Activated CD4-positive, alpha-beta memory T cell treated with anti-CD3 and anti-CD28 coated beads, Interleukin-2, amount 10 ng/mL, durations not matched to agents 7 days and 5 days (primary cell): Measurements from ENCODE around the gene PGGHG. TPM values are rescaled to one million over a fixed set of nuclear protein-coding genes. Genes with fewer than 3 reads are reported as not detected.
A peak's percentile ranks its signal among the peaks of the same experiment; 100 is the strongest.

Experiments used
- CTCF ChIA-PET: fragments of 350-600 bp; sonication (Branson Sonifier 250); formaldehyde crosslinking; loops from one replicate; lab custom pipeline; 2021; ENCODE audit warnings: antibody characterized with exemption, inconsistent platforms; lab: Charles Lee
- POLR2A ChIA-PET: fragments of 350-600 bp; sonication (Branson Sonifier 250); formaldehyde crosslinking; loops from one replicate; lab custom pipeline; 2021; ENCODE audit warnings: antibody characterized with exemption; lab: Charles Lee
- DNase-seq: peaks from one replicate; pipeline ENCODE4 v3.0.0-alpha.2; 2020
- H3K27ac Mint-ChIP-seq: one replicate; pipeline ENCODE4 v1.8.0; 2021; ENCODE audit warnings: mild to moderate bottlenecking, mixed read lengths
- H3K27me3 Mint-ChIP-seq: one replicate; pipeline ENCODE4 v1.8.0; 2021; ENCODE audit warnings: mixed read lengths
- H3K36me3 Mint-ChIP-seq: one replicate; pipeline ENCODE4 v1.8.0; 2021; ENCODE audit warnings: low read depth, mixed read lengths
- H3K4me1 Mint-ChIP-seq: one replicate; pipeline ENCODE4 v1.8.0; 2021; ENCODE audit warnings: mixed read lengths
- H3K4me3 Mint-ChIP-seq: one replicate; pipeline ENCODE4 v1.8.0; 2021; ENCODE audit warnings: mild to moderate bottlenecking, mixed read lengths
- H3K9me3 Mint-ChIP-seq: one replicate; pipeline ENCODE4 v1.8.0; 2021; ENCODE audit warnings: mixed read lengths
- total RNA-seq, 2 experiments: library from RNA; stranded (reverse); gene quantifications; one replicate each; pipeline ENCODE4 v1.2.3, GENCODE V29; 2021

PGGHG gene
- 100 to 1,000 TPM; 113 to 117 TPM for total RNA-seq

DNA sequence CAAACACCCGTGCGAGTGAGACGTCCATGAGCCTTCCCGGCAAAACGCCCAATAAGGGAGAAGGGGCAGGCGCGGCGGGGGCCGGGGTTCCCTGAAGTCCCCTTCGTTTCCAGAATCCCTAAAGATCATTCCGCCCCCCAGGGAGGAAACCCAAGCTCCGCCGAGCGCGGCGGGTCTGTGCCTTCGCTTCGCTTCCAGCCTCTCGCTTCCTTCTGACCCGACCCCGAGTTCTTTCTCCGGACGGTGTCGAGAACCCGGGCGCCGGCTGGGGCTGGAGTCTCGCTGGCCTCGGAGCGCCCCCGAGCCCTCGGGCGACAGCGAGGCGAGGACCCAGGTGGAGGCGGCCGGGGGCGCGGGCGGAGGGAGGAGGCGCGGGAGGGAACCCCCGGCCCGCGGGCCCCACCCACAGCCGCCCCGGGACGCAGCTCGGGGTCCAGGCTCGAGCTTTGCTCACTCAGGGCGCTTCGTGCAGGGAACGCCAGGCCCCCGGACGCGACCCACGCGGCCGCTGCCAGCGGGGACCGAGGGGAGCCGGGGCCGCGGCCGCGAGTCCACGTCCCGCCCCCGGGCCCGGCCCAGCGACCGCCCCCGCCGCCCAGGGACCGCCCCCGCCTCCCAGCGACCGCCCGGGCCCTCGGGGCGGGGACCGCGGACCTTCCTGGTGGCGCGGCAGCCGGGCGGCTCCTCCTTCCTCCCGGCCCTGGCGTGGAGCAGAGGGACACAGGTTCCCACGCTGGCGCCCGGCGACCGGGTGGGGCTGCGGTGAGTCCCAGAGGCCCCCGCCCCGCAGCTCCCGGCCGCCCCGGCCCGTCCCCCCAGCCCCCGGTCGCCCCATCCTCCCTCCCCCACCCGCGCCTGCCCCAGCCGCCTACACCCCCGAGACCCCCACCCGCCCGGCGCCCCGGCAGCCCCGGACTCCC lies at the start of gene PGGHG:
PGGHG (plus strand) TSS at position 649 of the 920 bp plus-strand sequence. CDS start 691 bp downstream, outside the sequence.
- Mint-ChIP-seq H3K4me1 (peaks cover 35% of the 10 kb centered on the region), H3K36me3 (peaks cover 15% of the 10 kb centered on the region), H3K4me3 (peak within 1 kb of the TSS; percentile 95), H3K27me3 (peaks cover 8% of the 10 kb centered on the region), H3K27ac (peak within 1 kb of the TSS; percentile 80), H3K9me3 (no peaks in the 10 kb centered on the region)
- POLR2A ChIA-PET, result interaction anchor here (0.8 to 3.8 kb wide), 15 partner anchors 11 to 247 kb away, joined by 3 to 42 read pairs (median 6); partner anchors contain the start of genes HRAS, IFITM2, NLRP6 and PSMD13
- CTCF ChIA-PET, result no interaction called here
- DNase-seq, result peak; percentile 71

DNA sequence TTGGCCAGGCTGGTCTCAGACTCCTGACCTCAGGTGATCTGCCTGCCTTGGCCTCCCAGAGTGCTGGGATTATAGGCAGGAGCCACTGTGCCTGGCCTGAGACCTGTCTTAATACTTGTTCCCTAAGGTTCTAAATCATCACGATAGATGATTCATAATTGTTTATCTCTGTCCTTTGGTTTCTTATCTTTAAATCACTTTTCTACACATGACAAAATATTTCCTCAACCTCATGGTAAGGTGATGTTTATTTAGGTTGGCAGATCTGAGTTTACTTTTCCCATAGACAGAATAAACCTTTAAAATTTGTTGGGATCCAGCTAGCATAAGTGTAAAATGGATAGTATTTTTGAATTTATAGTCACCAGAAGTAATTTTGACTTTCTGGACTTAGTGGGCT lies 48.6 kb upstream of the PGGHG start:
- DNase-seq, result no peak
- POLR2A ChIA-PET, result interaction anchor here (1.2 to 4.3 kb wide), 2 partner anchors 11 to 32 kb away, joined by 4 to 51 read pairs; partner anchors contain the start of genes BET1L and RIC8A
- no peaks in the 10 kb centered on the region for H3K9me3 Mint-ChIP-seq
- H3K27me3 Mint-ChIP-seq, result no peaks in the 10 kb centered on the region
- H3K4me1 Mint-ChIP-seq, result peaks cover 63% of the 10 kb centered on the region
- H3K27ac Mint-ChIP-seq, result peak overlapping the region; percentile 4
- H3K36me3 Mint-ChIP-seq, result peaks cover 57% of the 10 kb centered on the region
- no peak overlapping the region for H3K4me3 Mint-ChIP-seq
- CTCF ChIA-PET, result interaction anchor here (1.9 to 2.5 kb wide), 2 partner anchors 11 to 33 kb away, joined by 6 to 12 read pairs; partner anchors contain the start of genes BET1L and RIC8A

DNA sequence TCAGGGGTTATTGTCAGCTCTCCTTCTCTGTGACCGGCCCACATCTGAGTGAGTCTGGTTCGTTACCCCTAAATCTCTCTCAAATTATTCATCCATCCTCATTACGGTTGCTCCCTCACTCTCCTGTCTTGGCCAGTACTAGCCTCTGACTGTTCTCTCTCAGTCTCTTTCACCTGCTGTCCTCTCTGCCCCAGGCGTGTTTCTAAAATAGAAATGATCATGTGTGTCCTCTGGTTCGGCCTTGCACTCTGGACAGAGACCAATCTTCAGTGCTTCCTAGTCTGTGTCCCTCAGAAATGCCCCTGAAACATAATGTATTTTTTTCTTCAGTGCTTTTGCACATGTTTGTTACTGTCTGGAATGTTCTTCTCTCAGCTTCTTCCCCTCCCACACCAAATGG lies 47.3 kb upstream of the PGGHG start:
- Mint-ChIP-seq H3K9me3 (no peaks in the 10 kb centered on the region), H3K27me3 (no peaks in the 10 kb centered on the region), H3K27ac (peak overlapping the region; percentile 7), H3K4me3 (no peak overlapping the region), H3K36me3 (peaks cover 68% of the 10 kb centered on the region), H3K4me1 (peaks cover 61% of the 10 kb centered on the region)
- POLR2A ChIA-PET, result interaction anchor here (1.0 kb wide), 1 partner anchor 122 kb away, joined by 3 read pairs; no protein-coding TSS in a partner anchor
- no peak for DNase-seq
- CTCF ChIA-PET, result interaction anchor here (1.4 kb wide), 1 partner anchor 9 kb away, joined by 7 read pairs; no protein-coding TSS in a partner anchor

DNA sequence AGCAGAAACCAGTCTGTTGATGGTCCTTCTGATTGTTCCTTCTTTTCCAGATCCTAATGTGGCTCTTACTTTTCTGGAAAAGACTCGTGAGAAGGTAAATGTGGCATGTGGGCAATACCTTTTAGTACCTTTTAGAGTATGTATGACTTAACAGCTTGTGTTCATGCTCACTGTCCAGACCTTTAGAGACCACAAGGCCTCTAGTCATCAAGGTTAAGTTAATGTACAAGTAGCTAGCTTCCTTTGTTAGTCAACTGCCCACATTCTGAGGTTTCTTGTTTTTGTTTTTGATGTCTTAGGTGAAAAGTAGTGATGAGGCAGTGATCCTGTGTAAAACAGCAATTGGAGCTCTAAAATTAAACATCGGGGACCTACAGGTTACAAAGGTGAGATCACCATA lies 44.5 kb upstream of the PGGHG start:
- H3K36me3 Mint-ChIP-seq, result peaks cover 85% of the 10 kb centered on the region
- POLR2A ChIA-PET, result interaction anchor here (1.2 kb wide), 1 partner anchor 29 kb away, joined by 3 read pairs; no protein-coding TSS in a partner anchor
- H3K4me3 Mint-ChIP-seq, result no peak overlapping the region
- no peaks in the 10 kb centered on the region for H3K9me3 Mint-ChIP-seq
- CTCF ChIA-PET, result interaction anchor here (0.7 kb wide), 1 partner anchor 33 kb away, joined by 3 read pairs; no protein-coding TSS in a partner anchor
- no peaks in the 10 kb centered on the region for H3K27me3 Mint-ChIP-seq
- peak overlapping the region; percentile 61 for H3K27ac Mint-ChIP-seq
- no peak for DNase-seq
- peaks cover 43% of the 10 kb centered on the region for H3K4me1 Mint-ChIP-seq

DNA sequence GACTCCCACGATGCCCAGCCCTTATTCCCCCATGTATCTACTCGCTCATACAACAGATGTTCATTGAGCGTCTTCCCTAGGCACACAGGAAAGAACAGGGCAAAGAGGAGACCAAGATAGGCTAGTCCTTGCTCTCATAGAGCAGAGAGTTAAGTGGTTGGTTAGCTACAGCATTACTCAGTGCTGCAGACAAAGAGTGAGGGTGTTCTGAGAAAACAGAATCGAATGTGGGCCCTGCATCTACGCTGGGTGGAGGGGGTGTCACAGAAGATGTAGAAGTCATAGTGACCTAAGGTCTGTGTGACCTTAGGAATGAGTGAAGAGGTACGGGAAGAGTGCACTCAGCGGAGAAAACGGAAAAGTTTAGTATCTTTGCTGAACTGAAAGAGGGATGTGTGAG lies 39.9 kb upstream of the PGGHG start:
- peaks cover 19% of the 10 kb centered on the region for H3K4me1 Mint-ChIP-seq
- H3K27ac Mint-ChIP-seq, result no peak overlapping the region
- ChIA-PET CTCF (interaction anchor here (1.3 kb wide), 1 partner anchor 106 kb away, joined by 5 read pairs; no protein-coding TSS in a partner anchor), POLR2A (interaction anchor here (1.1 to 4.8 kb wide), 3 partner anchors 11 to 42 kb away, joined by 3 to 31 read pairs (median 25); partner anchors contain the start of genes BET1L, PSMD13, RIC8A and SIRT3)
- no peaks in the 10 kb centered on the region for H3K27me3 Mint-ChIP-seq
- DNase-seq, result no peak
- no peak overlapping the region for H3K4me3 Mint-ChIP-seq
- no peaks in the 10 kb centered on the region for H3K9me3 Mint-ChIP-seq
- peaks cover 86% of the 10 kb centered on the region for H3K36me3 Mint-ChIP-seq

DNA sequence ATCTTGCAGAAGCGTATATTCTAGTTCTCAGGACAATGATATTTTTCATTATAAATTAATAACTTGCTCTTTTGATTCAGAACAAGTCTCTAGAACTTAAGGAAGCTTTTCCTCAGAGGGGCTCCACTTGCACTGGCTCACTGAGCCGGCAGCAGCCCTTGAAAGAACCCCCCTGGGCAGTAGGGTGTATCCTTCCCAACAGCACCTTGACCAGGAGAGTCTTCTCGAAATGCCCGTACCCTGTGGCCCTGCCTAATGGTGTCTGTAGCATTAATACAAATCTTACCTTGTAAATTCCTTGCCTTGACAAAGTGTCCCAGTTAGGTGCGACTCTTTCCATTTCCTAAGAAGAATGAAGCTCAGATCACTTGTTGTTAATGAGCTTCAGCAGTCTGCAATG lies 38.7 kb upstream of the PGGHG start:
- H3K9me3 Mint-ChIP-seq, result no peaks in the 10 kb centered on the region
- no peak overlapping the region for H3K4me3 Mint-ChIP-seq
- no peak for DNase-seq
- H3K27ac Mint-ChIP-seq, result no peak overlapping the region
- no peaks in the 10 kb centered on the region for H3K27me3 Mint-ChIP-seq
- POLR2A ChIA-PET, result interaction anchor here (0.8 to 4.8 kb wide), 15 partner anchors 11 to 285 kb away, joined by 3 to 31 read pairs (median 4); partner anchors contain the start of genes HRAS, IFITM2, NLRP6 and PGGHG
- CTCF ChIA-PET, result interaction anchor here (0.9 to 4.2 kb wide), 34 partner anchors 8 to 201 kb away, joined by 3 to 36 read pairs (median 6); partner anchors contain the start of genes BET1L, NLRP6, PSMD13 and RIC8A
- peaks cover 76% of the 10 kb centered on the region for H3K36me3 Mint-ChIP-seq
- peaks cover 13% of the 10 kb centered on the region for H3K4me1 Mint-ChIP-seq

DNA sequence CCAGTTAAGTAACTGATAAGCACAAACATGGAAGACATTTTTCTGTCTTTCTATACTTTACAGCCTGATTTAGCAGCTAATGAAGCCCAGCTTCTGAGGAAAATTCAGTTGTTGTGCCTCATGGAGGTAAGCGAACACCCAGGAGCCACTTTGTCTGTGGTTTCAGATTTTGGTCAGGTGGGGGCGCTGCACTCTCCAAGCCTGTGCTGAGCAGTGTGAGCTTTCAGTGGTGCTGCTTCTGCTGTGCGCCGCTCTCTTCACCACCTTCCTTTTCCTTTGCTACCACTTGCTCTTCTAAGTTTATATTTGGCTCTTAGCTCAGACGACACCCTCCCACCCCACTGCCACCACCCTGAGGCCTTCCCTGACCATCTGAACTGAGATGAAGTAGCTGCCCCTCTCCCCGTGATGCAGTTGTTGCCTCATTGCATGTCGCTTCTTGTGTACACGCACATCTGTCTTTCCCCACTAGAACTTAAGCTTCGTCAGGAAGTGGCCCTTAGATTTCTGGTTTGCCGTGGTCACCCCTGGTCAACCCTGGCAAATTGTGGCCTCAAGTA lies 38.1 kb upstream of the PGGHG start:
- Mint-ChIP-seq H3K4me3 (no peak overlapping the region), H3K27ac (peak overlapping the region; percentile 59), H3K9me3 (no peaks in the 10 kb centered on the region), H3K4me1 (peaks cover 11% of the 10 kb centered on the region), H3K27me3 (no peaks in the 10 kb centered on the region), H3K36me3 (peaks cover 71% of the 10 kb centered on the region)
- CTCF ChIA-PET, result interaction anchor here (0.8 to 4.2 kb wide), 37 partner anchors 9 to 200 kb away, joined by 3 to 36 read pairs (median 6); partner anchors contain the start of genes BET1L, NLRP6, PSMD13 and RIC8A
- peak; percentile 84 for DNase-seq
- POLR2A ChIA-PET, result interaction anchor here (0.5 to 4.8 kb wide), 17 partner anchors 10 to 285 kb away, joined by 3 to 31 read pairs (median 4); partner anchors contain the start of genes BET1L, HRAS, IFITM2 and NLRP6

DNA sequence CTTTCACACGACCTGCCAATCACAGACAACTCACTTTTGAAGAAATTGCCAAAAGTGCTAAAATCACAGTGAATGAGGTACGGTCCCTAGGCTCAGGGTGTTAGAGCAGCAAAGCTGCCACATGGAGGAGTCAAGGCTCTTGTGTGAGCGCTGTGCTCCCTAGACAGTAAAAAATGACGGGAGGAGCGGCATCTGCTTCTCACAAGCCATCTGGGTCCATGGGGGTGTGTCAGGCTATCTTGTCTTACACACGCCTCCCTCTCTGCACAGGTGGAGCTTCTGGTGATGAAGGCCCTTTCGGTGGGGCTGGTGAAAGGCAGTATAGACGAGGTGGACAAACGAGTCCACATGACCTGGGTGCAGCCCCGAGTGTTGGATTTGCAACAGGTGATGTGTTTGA lies 37.4 kb upstream of the PGGHG start:
- Mint-ChIP-seq H3K4me1 (peaks cover 11% of the 10 kb centered on the region), H3K4me3 (no peak overlapping the region), H3K27ac (no peak overlapping the region), H3K9me3 (no peaks in the 10 kb centered on the region), H3K36me3 (peaks cover 64% of the 10 kb centered on the region), H3K27me3 (no peaks in the 10 kb centered on the region)
- no peak for DNase-seq
- POLR2A ChIA-PET, result interaction anchor here (0.9 to 4.8 kb wide), 12 partner anchors 9 to 110 kb away, joined by 3 to 31 read pairs (median 4); partner anchors contain the start of genes BET1L, IFITM2, NLRP6 and PGGHG
- CTCF ChIA-PET, result interaction anchor here (0.8 to 4.2 kb wide), 33 partner anchors 8 to 196 kb away, joined by 3 to 36 read pairs (median 6); partner anchors contain the start of genes BET1L, NLRP6, PSMD13 and RIC8A

DNA sequence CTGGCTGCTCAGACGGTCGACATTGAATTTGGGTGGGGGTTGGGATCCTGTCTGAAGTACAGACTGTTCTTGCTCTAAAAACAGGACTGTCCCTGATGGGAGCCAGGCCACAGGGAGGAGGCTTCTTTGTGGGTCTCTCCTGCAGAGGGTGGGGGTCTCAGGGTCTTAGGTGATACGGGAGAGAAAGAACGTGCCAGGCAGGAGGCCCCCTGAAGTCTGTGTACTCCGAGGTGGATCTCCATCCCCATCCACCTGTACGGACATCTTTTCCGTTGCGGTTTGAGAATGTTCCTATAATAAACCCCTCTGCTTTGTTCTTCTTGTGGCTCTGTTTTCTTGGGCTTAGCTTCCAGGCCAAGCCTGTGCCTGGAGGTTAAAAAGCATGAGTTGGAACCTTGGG lies 36.3 kb upstream of the PGGHG start:
- no peak for DNase-seq
- H3K27me3 Mint-ChIP-seq, result no peaks in the 10 kb centered on the region
- ChIA-PET POLR2A (interaction anchor here (2.6 to 4.8 kb wide), 3 partner anchors 15 to 27 kb away, joined by 8 to 25 read pairs (median 14); partner anchors contain the start of genes NLRP6 and PSMD13), CTCF (interaction anchor here (2.5 to 4.2 kb wide), 4 partner anchors 13 to 195 kb away, joined by 12 to 36 read pairs (median 14); no protein-coding TSS in a partner anchor)
- no peak overlapping the region for H3K27ac Mint-ChIP-seq
- peaks cover 54% of the 10 kb centered on the region for H3K36me3 Mint-ChIP-seq
- H3K4me1 Mint-ChIP-seq, result peaks cover 11% of the 10 kb centered on the region
- H3K9me3 Mint-ChIP-seq, result no peaks in the 10 kb centered on the region
- no peak overlapping the region for H3K4me3 Mint-ChIP-seq

DNA sequence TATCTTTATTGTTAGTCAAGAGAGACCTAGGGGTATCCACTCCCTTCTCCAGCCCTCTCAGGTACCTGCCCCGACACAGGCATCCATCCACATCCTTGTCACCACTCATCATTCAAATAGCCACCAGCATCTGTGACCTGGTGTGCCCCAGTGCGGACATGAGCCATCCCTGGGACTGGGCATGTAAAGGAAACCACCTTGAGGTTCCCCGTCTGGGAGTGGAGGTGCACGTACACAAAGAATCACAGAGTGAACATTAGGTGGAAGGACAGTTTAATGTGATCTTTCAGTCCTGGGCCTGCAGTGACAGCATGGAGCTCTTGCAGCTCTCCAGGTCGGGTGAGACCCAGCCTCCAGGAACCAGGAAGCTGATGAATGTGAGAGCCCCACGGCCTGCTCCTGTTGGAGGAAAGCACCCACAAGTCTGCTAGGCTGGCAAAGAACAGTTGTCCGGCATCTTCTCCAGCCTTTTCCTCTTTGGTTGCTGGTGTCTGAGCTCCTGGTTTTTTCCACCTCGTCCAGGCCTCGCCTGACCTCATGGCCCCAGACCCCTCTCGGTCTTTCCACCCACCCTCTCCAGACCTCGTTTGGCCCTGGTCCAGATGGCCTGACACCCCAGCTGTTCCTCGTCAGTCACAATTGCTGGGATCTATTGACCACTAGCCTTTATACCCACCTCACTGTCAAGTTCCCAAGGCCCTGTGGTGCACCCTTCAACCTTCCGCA lies 35.6 kb upstream of the PGGHG start:
- H3K4me3 Mint-ChIP-seq, result no peak overlapping the region
- H3K4me1 Mint-ChIP-seq, result peaks cover 11% of the 10 kb centered on the region
- peaks cover 5% of the 10 kb centered on the region for H3K27me3 Mint-ChIP-seq
- CTCF ChIA-PET, result interaction anchor here (2.9 to 4.2 kb wide), 3 partner anchors 14 to 195 kb away, joined by 12 to 36 read pairs (median 17); no protein-coding TSS in a partner anchor
- H3K9me3 Mint-ChIP-seq, result no peaks in the 10 kb centered on the region
- no peak overlapping the region for H3K27ac Mint-ChIP-seq
- POLR2A ChIA-PET, result interaction anchor here (2.6 to 4.8 kb wide), 2 partner anchors 15 to 16 kb away, joined by 8 to 25 read pairs; partner anchors contain the start of gene PSMD13
- no peak for DNase-seq
- peaks cover 48% of the 10 kb centered on the region for H3K36me3 Mint-ChIP-seq

DNA sequence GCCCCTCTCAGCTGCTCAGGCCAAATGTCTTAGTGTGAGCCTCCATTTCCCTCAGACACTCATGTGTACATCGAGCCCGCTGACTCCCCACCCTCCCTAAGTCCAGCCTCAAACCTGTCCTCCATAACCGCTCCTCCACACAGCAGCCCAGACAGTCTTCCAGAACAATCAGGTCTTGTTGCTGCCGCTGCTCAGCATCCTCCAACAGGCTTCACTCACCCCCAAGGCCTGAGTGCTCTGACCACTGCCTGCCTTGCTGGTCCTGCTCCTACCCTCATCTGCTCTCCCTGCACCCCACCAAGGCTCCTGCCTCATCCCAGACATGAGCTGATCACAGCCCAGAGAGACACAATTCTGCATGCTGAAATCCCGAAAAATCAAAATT lies 35.0 kb upstream of the PGGHG start:
- POLR2A ChIA-PET, result interaction anchor here (2.6 to 4.8 kb wide), 2 partner anchors 14 to 17 kb away, joined by 8 to 25 read pairs; partner anchors contain the start of gene PSMD13
- Mint-ChIP-seq H3K27ac (no peak overlapping the region), H3K36me3 (peaks cover 43% of the 10 kb centered on the region), H3K4me3 (no peak overlapping the region), H3K27me3 (peaks cover 6% of the 10 kb centered on the region), H3K4me1 (peaks cover 11% of the 10 kb centered on the region), H3K9me3 (no peaks in the 10 kb centered on the region)
- CTCF ChIA-PET, result no interaction called here
- no peak for DNase-seq
